Measurements from ENCODE around the gene FOXO6.

Gene FOXO6

GRCh38 chr1:41400225-41400624, 39.0 kb downstream of the FOXO6 start:
- no peaks in the 10 kb centered on the region for H3K9me3 ChIP-seq (ENCODE audit: control insufficient read depth in 1 of 2, low read length in 2 of 2)
- H3K4me1 ChIP-seq (ENCODE audit: control insufficient read depth in 1 of 2, insufficient read depth in 2 of 2, low read length in 2 of 2), result peaks cover 0 to 9% of the 10 kb centered on the region in 2 donors
- no peak overlapping the region for H3K4me3 ChIP-seq (ENCODE audit: low read depth in 1 of 2, low read length in 2 of 2)
- H3K27ac ChIP-seq (ENCODE audit: low read length), result no peak overlapping the region
- H3K27me3 ChIP-seq (ENCODE audit: low read depth, low read length), result no peaks in the 10 kb centered on the region
- no peaks in the 10 kb centered on the region for H3K36me3 ChIP-seq (ENCODE audit: control insufficient read depth in 1 of 2, insufficient read depth in 2 of 2, low read length in 2 of 2)

- no peaks in the 10 kb centered on the region for H3K36me3 ChIP-seq (ENCODE audit: control insufficient read depth in 1 of 2, insufficient read depth in 2 of 2, low read length in 2 of 2)
- no peaks in the 10 kb centered on the region for H3K9me3 ChIP-seq (ENCODE audit: control insufficient read depth in 1 of 2, low read length in 2 of 2)
- no peak overlapping the region for H3K27ac ChIP-seq (ENCODE audit: low read length)
- H3K4me1 ChIP-seq (ENCODE audit: control insufficient read depth in 1 of 2, insufficient read depth in 2 of 2, low read length in 2 of 2), result peaks cover 0 to 9% of the 10 kb centered on the region in 2 donors
- no peaks in the 10 kb centered on the region for H3K27me3 ChIP-seq (ENCODE audit: low read depth, low read length)
- H3K4me3 ChIP-seq (ENCODE audit: low read depth in 1 of 2, low read length in 2 of 2), result no peak overlapping the region
These were observed 40.7 kb downstream of the FOXO6 start for GRCh38 chr1:41401899-41402298.

- Histone ChIP-seq H3K36me3 (ENCODE audit: control insufficient read depth in 1 of 2, insufficient read depth in 2 of 2, low read length in 2 of 2) (no peaks in the 10 kb centered on the region), H3K4me3 (ENCODE audit: low read depth in 1 of 2, low read length in 2 of 2) (no peak overlapping the region), H3K4me1 (ENCODE audit: control insufficient read depth in 1 of 2, insufficient read depth in 2 of 2, low read length in 2 of 2) (peaks cover 0 to under 1% of the 10 kb centered on the region in 2 donors), H3K27me3 (ENCODE audit: low read depth, low read length) (no peaks in the 10 kb centered on the region), H3K9me3 (ENCODE audit: control insufficient read depth in 1 of 2, low read length in 2 of 2) (peaks cover 0 to 2% of the 10 kb centered on the region in 2 donors), H3K27ac (ENCODE audit: low read length) (no peak overlapping the region)
These were observed 43.1 kb downstream of the FOXO6 start for GRCh38 chr1:41404308-41404761.

- Histone ChIP-seq H3K27ac (ENCODE audit: low read length) (no peak overlapping the region), H3K27me3 (ENCODE audit: low read depth, low read length) (peaks cover 6% of the 10 kb centered on the region), H3K36me3 (ENCODE audit: control insufficient read depth in 1 of 2, insufficient read depth in 2 of 2, low read length in 2 of 2) (no peaks in the 10 kb centered on the region), H3K9me3 (ENCODE audit: control insufficient read depth in 1 of 2, low read length in 2 of 2) (peaks cover 0 to 6% of the 10 kb centered on the region in 2 donors), H3K4me1 (ENCODE audit: control insufficient read depth in 1 of 2, insufficient read depth in 2 of 2, low read length in 2 of 2) (no peaks in the 10 kb centered on the region), H3K4me3 (ENCODE audit: low read depth in 1 of 2, low read length in 2 of 2) (no peak overlapping the region)
These were observed 46.5 kb downstream of the FOXO6 start for GRCh38 chr1:41407664-41408252.

GRCh38 chr1:41408691-41409090, 47.5 kb downstream of the FOXO6 start:
- H3K36me3 ChIP-seq (ENCODE audit: control insufficient read depth in 1 of 2, insufficient read depth in 2 of 2, low read length in 2 of 2), result no peaks in the 10 kb centered on the region
- no peak overlapping the region for H3K4me3 ChIP-seq (ENCODE audit: low read depth in 1 of 2, low read length in 2 of 2)
- H3K27ac ChIP-seq (ENCODE audit: low read length), result no peak overlapping the region
- no peaks in the 10 kb centered on the region for H3K4me1 ChIP-seq (ENCODE audit: control insufficient read depth in 1 of 2, insufficient read depth in 2 of 2, low read length in 2 of 2)
- H3K9me3 ChIP-seq (ENCODE audit: control insufficient read depth in 1 of 2, low read length in 2 of 2), result peaks cover 0 to 6% of the 10 kb centered on the region in 2 donors
- H3K27me3 ChIP-seq (ENCODE audit: low read depth, low read length), result peaks cover 6% of the 10 kb centered on the region

- Histone ChIP-seq H3K27ac (ENCODE audit: low read length) (no peak overlapping the region), H3K9me3 (ENCODE audit: control insufficient read depth in 1 of 2, low read length in 2 of 2) (peaks cover 0 to 6% of the 10 kb centered on the region in 2 donors), H3K4me1 (ENCODE audit: control insufficient read depth in 1 of 2, insufficient read depth in 2 of 2, low read length in 2 of 2) (no peaks in the 10 kb centered on the region), H3K4me3 (ENCODE audit: low read depth in 1 of 2, low read length in 2 of 2) (no peak overlapping the region), H3K27me3 (ENCODE audit: low read depth, low read length) (peaks cover 6% of the 10 kb centered on the region), H3K36me3 (ENCODE audit: control insufficient read depth in 1 of 2, insufficient read depth in 2 of 2, low read length in 2 of 2) (no peaks in the 10 kb centered on the region)
These were observed 48.6 kb downstream of the FOXO6 start for GRCh38 chr1:41409825-41410224.

- no peaks in the 10 kb centered on the region for H3K36me3 ChIP-seq (ENCODE audit: control insufficient read depth in 1 of 2, insufficient read depth in 2 of 2, low read length in 2 of 2)
- peaks cover 0 to 6% of the 10 kb centered on the region in 2 donors for H3K9me3 ChIP-seq (ENCODE audit: control insufficient read depth in 1 of 2, low read length in 2 of 2)
- no peak overlapping the region for H3K27ac ChIP-seq (ENCODE audit: low read length)
- no peaks in the 10 kb centered on the region for H3K4me1 ChIP-seq (ENCODE audit: control insufficient read depth in 1 of 2, insufficient read depth in 2 of 2, low read length in 2 of 2)
- peaks cover 6% of the 10 kb centered on the region for H3K27me3 ChIP-seq (ENCODE audit: low read depth, low read length)
- no peak overlapping the region for H3K4me3 ChIP-seq (ENCODE audit: low read depth in 1 of 2, low read length in 2 of 2)
These were observed 49.2 kb downstream of the FOXO6 start for GRCh38 chr1:41410462-41410861.

- Histone ChIP-seq H3K4me3 (ENCODE audit: low read depth in 1 of 2, low read length in 2 of 2) (no peak overlapping the region), H3K36me3 (ENCODE audit: control insufficient read depth in 1 of 2, insufficient read depth in 2 of 2, low read length in 2 of 2) (no peaks in the 10 kb centered on the region), H3K27ac (ENCODE audit: low read length) (no peak overlapping the region), H3K4me1 (ENCODE audit: control insufficient read depth in 1 of 2, insufficient read depth in 2 of 2, low read length in 2 of 2) (no peaks in the 10 kb centered on the region), H3K27me3 (ENCODE audit: low read depth, low read length) (peaks cover 6% of the 10 kb centered on the region), H3K9me3 (ENCODE audit: control insufficient read depth in 1 of 2, low read length in 2 of 2) (peaks cover 0 to 6% of the 10 kb centered on the region in 2 donors)
These were observed 50.0 kb downstream of the FOXO6 start for GRCh38 chr1:41411229-41411628.

- peaks cover 0 to 6% of the 10 kb centered on the region in 2 donors for H3K9me3 ChIP-seq (ENCODE audit: control insufficient read depth in 1 of 2, low read length in 2 of 2)
- H3K4me1 ChIP-seq (ENCODE audit: control insufficient read depth in 1 of 2, insufficient read depth in 2 of 2, low read length in 2 of 2), result no peaks in the 10 kb centered on the region
- H3K27ac ChIP-seq (ENCODE audit: low read length), result no peak overlapping the region
These were observed 51.5 kb downstream of the FOXO6 start for GRCh38 chr1:41412748-41413147.

GRCh38 chr1:41413748-41414281, 52.6 kb downstream of the FOXO6 start:
- peaks cover 0 to 6% of the 10 kb centered on the region in 2 donors for H3K9me3 ChIP-seq (ENCODE audit: control insufficient read depth in 1 of 2, low read length in 2 of 2)
- peaks cover 6% of the 10 kb centered on the region for H3K27me3 ChIP-seq (ENCODE audit: low read depth, low read length)
- no peak overlapping the region for H3K27ac ChIP-seq (ENCODE audit: low read length)
- no peaks in the 10 kb centered on the region for H3K4me1 ChIP-seq (ENCODE audit: control insufficient read depth in 1 of 2, insufficient read depth in 2 of 2, low read length in 2 of 2)
- no peak overlapping the region for H3K4me3 ChIP-seq (ENCODE audit: low read depth in 1 of 2, low read length in 2 of 2)
- no peaks in the 10 kb centered on the region for H3K36me3 ChIP-seq (ENCODE audit: control insufficient read depth in 1 of 2, insufficient read depth in 2 of 2, low read length in 2 of 2)

More at GRCh38 chr1:41412748-41413147, 51.5 kb downstream of the FOXO6 start:
- no peak overlapping the region for H3K4me3 ChIP-seq (ENCODE audit: low read depth in 1 of 2, low read length in 2 of 2)
- H3K27me3 ChIP-seq (ENCODE audit: low read depth, low read length), result peaks cover 6% of the 10 kb centered on the region
- H3K36me3 ChIP-seq (ENCODE audit: control insufficient read depth in 1 of 2, insufficient read depth in 2 of 2, low read length in 2 of 2), result no peaks in the 10 kb centered on the region

GRCh38 chr1:41414296-41414695, 53.1 kb downstream of the FOXO6 start:
- peaks cover 6% of the 10 kb centered on the region for H3K27me3 ChIP-seq (ENCODE audit: low read depth, low read length)
- no peak overlapping the region for H3K4me3 ChIP-seq (ENCODE audit: low read depth in 1 of 2, low read length in 2 of 2)
- peaks cover 0 to 5% of the 10 kb centered on the region in 2 donors for H3K9me3 ChIP-seq (ENCODE audit: control insufficient read depth in 1 of 2, low read length in 2 of 2)
- no peak overlapping the region for H3K27ac ChIP-seq (ENCODE audit: low read length)
- no peaks in the 10 kb centered on the region for H3K4me1 ChIP-seq (ENCODE audit: control insufficient read depth in 1 of 2, insufficient read depth in 2 of 2, low read length in 2 of 2)
- H3K36me3 ChIP-seq (ENCODE audit: control insufficient read depth in 1 of 2, insufficient read depth in 2 of 2, low read length in 2 of 2), result no peaks in the 10 kb centered on the region
